ENCODE data around the gene CIZ1. TPM values are rescaled to one million over a fixed set of nuclear protein-coding genes. Genes with fewer than 3 reads are reported as not detected.

Gene CIZ1
- total RNA-seq, 4 donors from 2014 or later: 86.7 to 136 (median 115) TPM

GRCh38 chr9:128214571-128215490 is 23.5 kb upstream of the CIZ1 start:
- TF ChIP-seq, protein P1, sequence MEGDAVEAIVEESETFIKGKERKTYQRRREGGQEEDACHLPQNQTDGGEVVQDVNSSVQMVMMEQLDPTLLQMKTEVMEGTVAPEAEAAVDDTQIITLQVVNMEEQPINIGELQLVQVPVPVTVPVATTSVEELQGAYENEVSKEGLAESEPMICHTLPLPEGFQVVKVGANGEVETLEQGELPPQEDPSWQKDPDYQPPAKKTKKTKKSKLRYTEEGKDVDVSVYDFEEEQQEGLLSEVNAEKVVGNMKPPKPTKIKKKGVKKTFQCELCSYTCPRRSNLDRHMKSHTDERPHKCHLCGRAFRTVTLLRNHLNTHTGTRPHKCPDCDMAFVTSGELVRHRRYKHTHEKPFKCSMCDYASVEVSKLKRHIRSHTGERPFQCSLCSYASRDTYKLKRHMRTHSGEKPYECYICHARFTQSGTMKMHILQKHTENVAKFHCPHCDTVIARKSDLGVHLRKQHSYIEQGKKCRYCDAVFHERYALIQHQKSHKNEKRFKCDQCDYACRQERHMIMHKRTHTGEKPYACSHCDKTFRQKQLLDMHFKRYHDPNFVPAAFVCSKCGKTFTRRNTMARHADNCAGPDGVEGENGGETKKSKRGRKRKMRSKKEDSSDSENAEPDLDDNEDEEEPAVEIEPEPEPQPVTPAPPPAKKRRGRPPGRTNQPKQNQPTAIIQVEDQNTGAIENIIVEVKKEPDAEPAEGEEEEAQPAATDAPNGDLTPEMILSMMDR (IDR thresholded peaks at IDR 0.05): no peak
- no peak for TF ChIP-seq EP300 (IDR thresholded peaks at IDR 0.05)
- no peak for TF ChIP-seq POLR2AphosphoS5 (IDR thresholded peaks at IDR 0.05)
- TF ChIP-seq POLR2A (IDR thresholded peaks at IDR 0.05): no peak
- no peaks in the 10 kb centered on the region for H3K27me3 ChIP-seq
- H3K4me3 ChIP-seq: no peak overlapping the region
- H3K4me1 ChIP-seq: peaks cover 44% of the 10 kb centered on the region
- no peak for DNase-seq (ENCODE audit: low spot score in 2 of 2)
- no peaks in the 10 kb centered on the region for H3K36me3 ChIP-seq
- H3K27ac ChIP-seq: peak overlapping the region; percentile 85
- no peaks in the 10 kb centered on the region for H3K9me3 ChIP-seq
- 83% methylated on average over 8 of the region's 21 CpGs for WGBS

DNA sequence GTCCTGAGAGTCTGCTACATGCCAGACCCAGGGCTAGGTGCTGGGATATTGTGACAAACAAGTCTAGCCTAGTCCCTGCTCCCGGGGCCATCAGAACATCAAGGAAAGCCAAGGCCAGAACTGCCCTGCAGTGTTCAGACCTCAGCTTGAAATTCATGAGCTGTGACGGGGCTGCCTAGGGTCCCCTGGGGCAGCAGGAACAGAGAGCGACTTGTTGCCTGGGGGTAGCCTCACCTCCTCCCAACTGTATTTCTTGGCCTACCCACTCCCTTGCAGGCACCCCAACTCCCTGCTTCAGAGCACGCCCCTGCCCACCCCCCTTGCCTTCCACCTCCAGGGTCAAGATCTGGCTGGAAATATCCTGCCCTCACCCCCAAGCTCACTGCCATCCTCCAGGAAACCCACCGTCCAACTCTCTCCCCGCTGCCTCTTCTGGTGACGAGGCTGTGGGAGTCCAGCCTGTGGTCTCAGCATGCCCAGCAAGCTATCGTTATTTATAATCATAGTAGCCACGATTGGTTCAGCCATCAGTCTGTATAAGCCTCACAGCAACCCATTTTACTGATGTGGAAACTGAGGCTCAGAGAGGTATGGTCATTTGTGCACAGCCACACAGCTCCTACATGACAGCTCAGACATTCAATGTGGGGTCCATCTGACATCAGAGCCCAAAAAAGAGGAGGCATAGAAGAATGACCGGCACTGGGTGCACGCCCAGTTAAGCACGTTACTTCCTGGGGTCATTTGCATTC is 22.6 kb upstream of the CIZ1 start:
- no peaks in the 10 kb centered on the region for H3K36me3 ChIP-seq
- no peak for DNase-seq (ENCODE audit: low spot score in 2 of 2)
- no peaks in the 10 kb centered on the region for H3K9me3 ChIP-seq
- no peak overlapping the region for H3K27ac ChIP-seq
- H3K4me1 ChIP-seq: peaks cover 51% of the 10 kb centered on the region
- no peak overlapping the region for H3K4me3 ChIP-seq
- no peaks in the 10 kb centered on the region for H3K27me3 ChIP-seq
- TF ChIP-seq, protein P1 (IDR thresholded peaks at IDR 0.05): no peak
- no peak for TF ChIP-seq EP300 (IDR thresholded peaks at IDR 0.05)
- no peak for TF ChIP-seq POLR2A (IDR thresholded peaks at IDR 0.05)
- 84% methylated on average over 12 of the region's 12 CpGs for WGBS

- no peaks in the 10 kb centered on the region for H3K9me3 ChIP-seq
- WGBS: 50% methylated on average over 1 of the region's 2 CpGs
These were observed 20.6 kb upstream of the CIZ1 start for GRCh38 chr9:128211981-128212281.

GRCh38 chr9:128211186-128211980 is 20.0 kb upstream of the CIZ1 start:
- no peak overlapping the region for H3K4me3 ChIP-seq
- H3K36me3 ChIP-seq: no peaks in the 10 kb centered on the region
- TF ChIP-seq POLR2AphosphoS5 (IDR thresholded peaks at IDR 0.05) (no peak), EP300 (IDR thresholded peaks at IDR 0.05) (no peak), POLR2A (IDR thresholded peaks at IDR 0.05) (no peak)
- H3K9me3 ChIP-seq: no peaks in the 10 kb centered on the region
- no peaks in the 10 kb centered on the region for H3K27me3 ChIP-seq
- H3K27ac ChIP-seq: peak overlapping the region; percentile 29
- WGBS: 39% methylated on average over 12 of the region's 12 CpGs
- peaks cover 58% of the 10 kb centered on the region for H3K4me1 ChIP-seq
- DNase-seq (ENCODE audit: low spot score in 2 of 2): no peak

More at GRCh38 chr9:128211981-128212281, 20.6 kb upstream of the CIZ1 start:
- Histone ChIP-seq H3K36me3 (no peaks in the 10 kb centered on the region), H3K27me3 (no peaks in the 10 kb centered on the region), H3K4me1 (peaks cover 58% of the 10 kb centered on the region), H3K4me3 (no peak overlapping the region), H3K27ac (peak overlapping the region; percentile 29)
- no peak for DNase-seq (ENCODE audit: low spot score in 2 of 2)
- TF ChIP-seq, protein P1 (IDR thresholded peaks at IDR 0.05): no peak
- TF ChIP-seq POLR2AphosphoS5 (IDR thresholded peaks at IDR 0.05) (no peak), POLR2A (IDR thresholded peaks at IDR 0.05) (no peak), EP300 (IDR thresholded peaks at IDR 0.05) (no peak)

DNA sequence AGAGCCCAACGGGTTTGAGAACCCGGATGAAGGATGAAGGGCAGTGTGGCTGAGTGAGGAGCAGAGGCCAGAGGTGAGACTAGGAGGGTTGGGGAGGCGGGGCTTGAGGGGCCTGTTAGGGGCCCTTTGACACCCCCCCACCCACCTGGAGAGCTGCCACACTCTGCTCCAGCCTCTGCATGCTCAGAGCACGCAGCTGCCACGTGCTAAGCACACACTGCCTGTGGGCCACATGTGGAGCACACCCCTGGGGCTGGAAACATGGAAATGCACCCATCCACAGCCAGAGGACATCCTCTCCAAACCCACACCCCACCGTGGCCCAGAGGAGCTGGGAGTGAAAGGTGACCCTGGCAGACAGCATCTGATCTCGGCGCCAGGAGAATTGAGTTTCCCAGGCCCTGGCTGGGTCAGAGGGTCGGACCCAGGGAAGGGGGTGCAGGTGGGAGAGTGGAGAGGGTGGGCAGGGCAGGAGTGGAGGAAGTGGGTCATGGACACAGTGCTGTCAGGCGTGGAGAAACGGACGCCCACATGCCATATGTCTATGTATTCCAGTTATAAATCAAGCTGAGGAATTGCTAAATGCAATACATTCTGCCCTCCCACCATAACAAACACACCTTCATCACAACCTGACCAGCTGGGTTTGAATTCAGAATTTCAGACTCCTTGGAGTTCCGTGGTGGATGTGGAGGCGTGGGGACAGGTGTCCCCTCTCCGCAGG is 17.7 kb upstream of the CIZ1 start:
- no peaks in the 10 kb centered on the region for H3K9me3 ChIP-seq
- DNase-seq (ENCODE audit: low spot score in 2 of 2): no peak
- H3K27me3 ChIP-seq: peaks cover 3% of the 10 kb centered on the region
- 58% methylated on average over 15 of the region's 15 CpGs for WGBS
- H3K36me3 ChIP-seq: no peaks in the 10 kb centered on the region
- TF ChIP-seq POLR2A (IDR thresholded peaks at IDR 0.05) (no peak), EP300 (IDR thresholded peaks at IDR 0.05) (no peak), POLR2AphosphoS5 (IDR thresholded peaks at IDR 0.05) (no peak)
- TF ChIP-seq, protein P1 (IDR thresholded peaks at IDR 0.05): no peak
- peak overlapping the region; percentile 22 for H3K27ac ChIP-seq
- H3K4me1 ChIP-seq: peaks cover 54% of the 10 kb centered on the region
- H3K4me3 ChIP-seq: no peak overlapping the region

All from suprapubic skin (tissue), 4 donors.